HL-60/S4 treated with phorbol 12-myristate 13-acetate at 8.2 ng/mL for 4 days and 3 days (cell line): ENCODE data around the gene ZNF597.

Source experiments
- in situ Hi-C: fragments of 300-500 bp; cut with MboI; formaldehyde crosslinking; loops from 2 replicates; pipeline ENCODE4 v1.15.0; 2022; ENCODE audit warnings: low sequenced_read_pairs

The ZNF597 gene

DNA sequence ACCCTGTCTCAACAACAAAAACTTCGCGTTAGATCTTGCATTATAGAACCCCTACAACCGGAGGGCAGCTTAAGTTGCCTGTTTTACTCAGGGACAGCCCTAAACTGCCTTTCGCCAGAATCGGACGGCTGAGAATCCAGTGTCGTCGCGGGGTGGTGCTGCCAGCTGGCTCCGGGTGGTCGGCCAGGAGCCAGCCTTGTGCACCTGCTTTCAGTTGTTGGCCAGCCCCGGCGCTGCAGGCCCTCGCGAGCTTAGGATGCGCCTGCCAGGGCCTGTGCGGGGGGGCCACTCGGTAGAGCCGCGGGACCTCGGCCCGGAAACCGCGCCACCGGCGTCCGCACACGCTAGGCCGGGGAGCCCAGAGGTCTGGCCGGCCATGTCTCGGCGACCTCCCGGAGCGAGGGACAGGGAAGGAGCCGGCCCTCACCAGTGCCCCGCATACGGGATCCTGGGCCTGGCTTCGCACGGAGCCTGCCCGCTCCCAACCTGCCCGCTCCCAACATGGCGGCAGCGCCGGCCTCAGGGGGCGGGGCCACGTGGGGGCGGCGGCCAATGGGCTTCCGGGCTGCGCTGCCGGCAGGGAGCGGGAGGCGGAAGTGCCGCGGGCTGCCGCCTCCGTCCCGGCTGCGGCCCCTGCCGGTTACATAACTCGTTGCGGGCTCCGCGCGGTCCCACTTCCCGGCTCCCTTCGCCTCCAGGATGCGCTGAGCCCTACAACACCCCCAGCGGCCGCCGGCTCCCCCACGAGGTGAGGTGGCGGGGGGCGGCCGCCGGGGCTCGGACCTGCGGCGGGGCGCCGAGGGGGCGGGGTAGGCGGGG lies 14.3 kb upstream of the ZNF597 start:
- in situ Hi-C loops = no loop called here

DNA sequence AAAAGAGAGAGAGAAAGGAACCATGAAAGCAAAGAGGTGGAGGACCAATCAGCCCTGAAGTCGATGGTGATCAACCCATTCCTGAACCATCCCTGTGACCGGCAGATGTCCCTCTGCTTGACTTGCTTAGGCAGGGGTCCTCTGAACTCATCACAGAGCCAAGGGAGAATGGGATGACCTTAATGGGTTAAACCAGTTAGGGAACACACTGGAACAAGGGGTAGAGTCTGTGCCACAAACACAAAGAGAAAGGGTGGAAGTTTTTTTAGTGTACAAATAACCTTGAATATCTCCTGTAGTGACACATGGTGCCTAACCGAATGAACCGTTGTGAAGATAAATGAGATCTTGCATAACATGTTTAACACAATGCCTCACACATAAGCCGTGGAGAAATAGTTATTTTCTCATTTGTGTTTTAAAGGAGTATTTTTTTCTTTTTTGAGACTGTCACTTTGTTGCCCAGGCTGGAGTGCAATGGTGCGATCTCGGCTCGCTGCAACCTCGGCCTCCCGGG lies 11.4 kb upstream of the ZNF597 start:
- in situ Hi-C loops = no loop called here

DNA sequence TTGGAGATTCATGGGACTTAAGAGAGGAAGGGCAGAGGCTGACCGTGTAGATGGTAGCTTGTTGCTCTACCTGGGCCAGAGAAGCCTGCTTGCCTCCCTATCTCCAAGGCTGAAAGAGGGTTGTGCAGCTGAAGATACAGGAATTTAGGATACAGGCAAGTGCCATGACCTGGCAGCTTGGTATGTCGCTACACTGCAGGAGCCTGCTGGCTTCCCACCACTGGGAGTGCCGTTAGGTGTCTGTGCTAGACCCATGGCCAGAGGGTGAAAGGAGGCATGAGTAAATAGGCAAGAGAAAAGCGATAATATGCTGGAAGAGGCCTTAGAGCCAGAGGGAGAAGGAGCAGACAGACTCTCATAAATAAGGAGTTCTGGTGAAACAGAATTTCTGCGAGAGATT lies 10.8 kb upstream of the ZNF597 start:
- in situ Hi-C loops = no loop called here

DNA sequence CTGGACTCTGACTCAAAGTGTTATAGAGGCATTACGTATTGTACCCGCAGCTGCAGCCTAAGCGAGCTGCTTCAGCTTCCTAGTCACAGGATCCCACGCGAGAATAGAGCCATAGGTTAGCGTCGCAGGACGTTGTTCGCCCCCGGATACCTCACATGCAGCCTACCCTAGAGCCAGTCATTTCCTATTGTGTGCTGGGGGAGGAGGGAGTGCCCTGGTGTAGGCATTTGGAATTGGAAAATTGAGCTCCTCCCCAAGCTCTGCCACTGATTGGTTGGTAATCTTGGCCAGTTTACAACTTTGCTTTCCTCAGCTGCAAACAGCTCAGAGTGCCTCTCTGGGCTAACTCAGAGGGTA lies 706 bp upstream of the ZNF597 start:
- in situ Hi-C loops = no loop called here

DNA sequence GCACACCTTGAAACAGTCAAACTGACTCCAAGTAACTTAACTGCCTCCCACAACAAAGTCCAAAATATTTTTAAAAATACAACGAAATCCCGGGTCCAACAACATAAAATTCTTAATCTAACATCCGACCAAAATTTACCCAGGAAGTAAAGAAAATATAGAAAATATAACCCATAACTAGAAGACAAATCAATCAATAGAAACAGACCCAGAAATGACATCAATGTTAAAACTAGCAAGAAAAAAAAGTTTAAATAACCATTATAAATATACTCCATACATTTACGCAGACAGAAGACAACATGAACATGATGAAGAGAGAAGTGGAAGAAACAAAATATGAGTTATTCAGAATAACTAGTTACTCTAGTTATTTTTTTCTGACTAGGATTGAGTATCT lies 3.7 kb downstream of the ZNF597 start:
- in situ Hi-C loops = no loop called here

DNA sequence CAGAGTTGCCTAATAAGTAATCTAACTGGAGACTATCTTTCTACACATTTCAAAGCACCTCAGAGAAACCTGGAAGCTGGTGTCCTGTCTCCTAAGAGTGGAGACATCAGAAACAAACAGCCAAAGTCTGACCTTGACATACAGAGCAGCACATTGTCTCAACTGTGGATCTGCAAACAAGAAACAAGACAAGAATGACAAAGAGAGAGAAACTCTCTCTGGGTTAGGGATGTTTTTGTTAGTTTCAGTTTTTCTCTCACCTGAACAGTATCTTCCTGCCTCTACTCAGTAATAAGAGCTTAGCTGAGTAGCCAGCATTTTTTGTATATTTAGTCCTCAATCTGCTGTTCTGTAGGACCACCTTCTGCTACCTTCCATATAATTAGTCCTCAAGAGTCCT lies 8.9 kb downstream of the ZNF597 start:
- in situ Hi-C loops = no loop called here

DNA sequence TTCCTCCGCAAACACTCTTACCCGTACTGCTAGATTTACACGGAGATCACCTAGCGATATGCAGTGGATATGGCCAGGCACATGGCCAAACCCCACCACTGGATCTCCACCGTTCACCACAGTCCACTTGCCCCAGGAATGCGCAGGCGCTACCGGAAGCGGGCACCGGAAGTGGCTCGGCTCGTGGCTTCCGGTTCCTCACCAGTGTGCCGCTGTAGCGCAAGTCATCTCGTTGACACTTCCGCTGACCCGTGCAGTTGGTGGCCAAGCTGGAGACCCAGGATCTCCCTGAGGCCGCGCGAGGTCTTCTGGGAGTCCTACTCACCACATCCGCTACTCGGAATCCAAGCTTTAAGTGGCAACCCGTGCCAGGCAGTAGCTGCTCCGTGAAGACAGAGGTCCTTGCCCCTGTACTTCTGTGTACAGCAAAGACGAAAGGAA lies 11.5 kb downstream of the ZNF597 start:
- in situ Hi-C loops = no loop called here

DNA sequence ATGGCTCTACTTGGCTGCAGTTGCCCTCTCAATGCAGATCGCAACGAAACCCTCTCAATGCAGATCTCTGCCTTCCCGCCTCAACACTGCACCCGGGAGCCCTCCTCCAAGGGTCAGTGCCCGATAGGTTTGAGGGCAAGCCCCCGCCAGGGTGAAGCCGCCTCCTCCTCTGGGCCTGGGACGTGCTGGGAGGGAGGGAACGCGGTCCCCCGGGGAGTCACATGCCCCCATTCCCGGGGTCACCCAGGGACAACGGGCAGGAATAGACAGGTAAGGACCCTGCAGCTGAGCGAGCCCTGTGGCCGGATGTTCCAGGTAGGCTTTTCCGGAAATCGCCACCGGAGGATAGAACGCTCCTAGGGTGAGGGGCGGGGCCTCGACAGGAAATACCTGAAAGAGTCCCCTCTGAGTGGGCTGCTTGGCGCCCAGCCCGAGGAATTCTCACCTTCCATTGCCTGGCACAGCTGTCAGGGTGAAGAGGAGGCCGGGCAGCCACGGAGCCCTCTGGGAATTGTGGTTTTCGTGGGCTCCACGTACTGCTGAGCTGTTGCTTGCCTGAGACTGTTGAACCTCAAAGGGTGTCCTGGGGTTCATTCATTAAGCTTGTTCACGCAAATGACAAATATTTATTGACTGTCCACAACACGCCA lies 29.4 kb downstream of the ZNF597 start:
- in situ Hi-C loops = no loop called here

DNA sequence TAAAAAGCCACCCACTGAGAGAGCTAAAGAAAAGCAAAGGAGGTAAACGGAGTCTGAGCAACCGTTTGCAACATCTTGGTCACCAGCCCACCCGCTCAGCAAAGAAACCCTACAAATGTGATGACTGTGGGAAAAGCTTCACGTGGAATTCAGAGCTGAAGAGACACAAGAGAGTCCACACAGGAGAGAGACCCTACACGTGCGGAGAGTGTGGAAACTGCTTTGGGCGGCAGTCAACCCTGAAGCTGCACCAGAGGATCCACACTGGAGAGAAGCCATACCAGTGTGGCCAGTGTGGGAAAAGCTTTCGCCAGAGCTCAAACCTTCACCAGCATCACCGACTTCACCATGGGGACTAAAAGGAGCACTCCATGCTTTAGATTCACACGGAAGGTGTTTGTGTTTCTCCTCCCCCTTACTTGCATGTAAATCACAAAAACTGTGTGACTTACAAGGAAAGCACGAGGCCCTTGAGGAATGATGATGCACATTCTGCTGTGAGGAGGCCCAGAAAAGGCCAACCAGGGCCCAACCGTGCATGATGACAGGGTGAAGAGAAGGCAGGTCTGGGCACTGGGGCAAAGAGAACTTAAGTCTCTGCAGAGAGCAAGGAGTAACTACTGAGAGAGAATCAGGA lies 34.6 kb downstream of the ZNF597 start:
- in situ Hi-C loops = no loop called here

DNA sequence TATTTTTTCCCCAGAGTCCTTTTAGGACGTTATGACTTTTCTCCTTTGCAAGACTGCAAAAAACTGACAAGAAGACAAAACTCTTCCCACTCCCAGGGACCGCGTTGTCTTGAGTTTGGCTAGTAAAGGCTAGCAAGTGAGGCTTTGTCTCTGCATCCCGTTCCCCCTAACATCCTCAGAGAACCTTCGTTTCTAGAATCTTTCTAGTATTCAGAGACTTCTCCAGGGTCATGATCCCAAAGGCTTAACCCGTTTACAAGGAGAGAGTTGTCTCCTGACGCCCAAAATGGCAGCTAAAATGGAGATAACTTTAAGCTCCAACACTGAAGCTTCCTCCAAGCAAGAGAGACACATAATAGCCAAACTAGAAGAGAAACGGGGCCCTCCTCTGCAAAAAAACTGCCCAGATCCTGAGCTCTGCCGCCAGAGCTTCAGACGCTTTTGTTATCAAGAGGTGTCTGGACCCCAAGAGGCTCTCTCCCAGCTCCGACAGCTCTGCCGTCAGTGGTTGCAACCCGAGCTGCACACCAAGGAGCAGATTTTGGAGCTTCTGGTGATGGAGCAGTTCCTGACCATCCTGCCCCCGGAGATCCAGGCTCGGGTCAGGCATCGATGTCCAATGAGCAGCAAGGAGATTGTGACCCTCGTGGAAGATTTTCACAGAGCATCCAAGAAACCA lies 41.4 kb downstream of the ZNF597 start:
- in situ Hi-C loops = no loop called here

DNA sequence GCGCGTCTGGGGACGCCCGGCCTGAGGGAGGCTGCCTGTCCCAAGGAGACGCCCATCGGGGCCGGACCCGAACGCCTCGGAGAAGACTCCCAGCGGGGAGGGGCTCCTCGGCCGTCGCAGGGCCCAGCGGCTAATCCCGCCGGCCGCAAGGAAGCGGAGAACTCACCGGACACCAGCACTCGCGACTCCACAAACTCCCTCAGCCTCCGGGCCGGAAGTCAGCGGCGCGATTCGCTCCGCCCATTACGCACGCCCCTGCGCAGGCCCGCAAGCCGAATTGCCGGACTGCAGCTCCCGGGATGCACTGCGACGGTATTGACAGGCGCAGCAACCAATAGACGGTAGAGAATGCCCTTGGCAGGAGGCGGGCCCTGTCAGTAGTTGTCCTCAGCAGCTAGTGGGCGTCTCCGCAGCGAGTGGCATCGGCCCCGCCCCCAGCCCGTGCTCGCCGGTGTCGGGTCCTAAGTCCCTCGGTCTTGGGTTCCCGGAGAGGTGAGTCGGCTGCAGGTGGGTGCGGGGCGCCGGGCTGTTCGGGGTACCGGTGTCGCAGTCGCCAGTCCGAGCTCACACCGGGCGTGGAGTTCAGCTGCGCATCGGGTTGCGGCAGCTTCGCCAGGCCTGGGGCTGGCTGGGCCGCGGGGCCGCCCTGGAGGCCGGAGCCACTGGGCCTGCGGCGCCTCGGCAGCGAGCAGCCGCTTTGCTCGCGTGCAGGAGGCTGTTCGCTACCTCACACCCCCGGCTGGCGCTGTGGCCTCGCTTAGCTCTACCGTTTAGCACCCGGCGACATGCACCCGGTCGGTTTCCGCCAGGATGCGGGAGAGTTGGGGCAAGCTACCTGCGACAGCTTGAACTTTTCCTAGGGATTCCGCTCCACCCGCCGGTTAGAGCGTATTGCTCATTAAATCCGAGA lies 42.3 kb downstream of the ZNF597 start, which contains the start of the genes ZNF174 and ZSCAN32:
Gene ZNF174, plus strand, starts transcription at position 437 of the 910 bp plus-strand sequence. CDS start 790 bp downstream, outside the sequence.
Gene ZSCAN32, minus strand, starts transcription at position 226 of the 910 bp plus-strand sequence. CDS start 3,447 bp downstream, outside the sequence.
- in situ Hi-C loops = no loop called here

DNA sequence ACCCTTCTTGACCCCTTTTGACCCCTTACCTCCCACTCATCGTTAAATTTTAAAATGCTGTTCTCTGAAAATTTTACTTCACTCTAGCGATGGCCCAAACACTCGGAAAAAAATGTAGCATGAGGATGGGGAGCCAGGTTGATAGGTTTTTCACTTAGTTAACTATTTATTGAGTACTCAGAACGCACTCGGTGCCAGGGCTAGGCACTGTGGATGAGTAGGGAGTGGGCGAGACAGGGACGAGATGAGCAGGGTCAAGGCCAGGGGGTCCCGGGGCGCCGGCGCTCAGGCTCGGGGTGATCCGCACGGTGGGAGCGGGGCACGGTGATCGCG lies 42.9 kb downstream of the ZNF597 start:
- in situ Hi-C loops = no loop called here

DNA sequence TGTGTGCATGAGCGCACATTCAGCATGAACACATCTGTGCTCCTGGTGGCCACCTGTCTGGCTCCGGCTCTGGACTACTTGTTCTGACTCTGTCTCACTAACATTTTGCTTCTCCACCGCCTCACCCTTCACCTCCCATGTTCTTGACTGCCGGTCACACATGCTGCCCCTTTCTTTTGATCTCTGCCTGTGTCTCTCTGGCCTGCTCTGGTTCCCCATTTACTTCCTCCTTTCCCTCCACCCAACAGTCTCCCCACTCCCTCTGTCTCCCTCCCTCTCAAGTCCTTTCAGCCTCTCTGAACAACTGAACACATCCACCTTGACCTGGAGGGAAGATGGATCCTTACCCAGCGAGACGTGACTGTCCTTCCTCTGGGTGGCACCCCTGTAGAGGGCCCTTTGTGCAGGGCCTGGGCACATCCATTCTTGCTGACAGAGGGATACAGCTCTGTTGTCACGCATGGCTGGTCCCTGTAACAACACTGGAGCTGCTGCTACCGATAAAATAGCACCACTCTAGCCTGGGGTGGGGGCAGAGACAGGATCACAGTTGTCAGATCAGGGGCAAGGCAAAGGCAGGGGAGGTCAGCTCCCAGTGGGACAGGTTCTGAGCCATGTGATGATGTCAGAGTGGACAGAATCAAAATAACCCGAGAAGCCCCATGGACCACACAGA lies 53.5 kb downstream of the ZNF597 start:
- in situ Hi-C loops = no loop called here

DNA sequence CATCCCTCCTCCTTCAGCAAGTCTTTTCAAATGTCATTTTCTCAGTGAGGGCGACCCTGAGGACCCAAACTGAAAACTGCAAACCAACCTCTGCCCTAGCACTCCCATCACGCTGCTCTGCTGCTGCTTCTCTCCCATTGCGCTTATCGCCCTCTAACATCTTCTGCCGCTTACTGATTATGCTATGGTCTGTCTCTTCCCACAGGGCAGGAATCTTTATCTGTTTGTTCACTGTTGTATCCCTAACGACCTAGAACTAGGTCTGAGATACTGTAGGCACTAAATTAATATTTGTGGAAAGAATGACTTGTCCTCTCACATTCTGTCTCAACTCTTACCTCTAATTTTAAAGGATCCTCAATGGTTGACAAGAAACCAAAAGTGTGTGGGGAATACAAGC lies 55.0 kb downstream of the ZNF597 start:
- in situ Hi-C loops = no loop called here

DNA sequence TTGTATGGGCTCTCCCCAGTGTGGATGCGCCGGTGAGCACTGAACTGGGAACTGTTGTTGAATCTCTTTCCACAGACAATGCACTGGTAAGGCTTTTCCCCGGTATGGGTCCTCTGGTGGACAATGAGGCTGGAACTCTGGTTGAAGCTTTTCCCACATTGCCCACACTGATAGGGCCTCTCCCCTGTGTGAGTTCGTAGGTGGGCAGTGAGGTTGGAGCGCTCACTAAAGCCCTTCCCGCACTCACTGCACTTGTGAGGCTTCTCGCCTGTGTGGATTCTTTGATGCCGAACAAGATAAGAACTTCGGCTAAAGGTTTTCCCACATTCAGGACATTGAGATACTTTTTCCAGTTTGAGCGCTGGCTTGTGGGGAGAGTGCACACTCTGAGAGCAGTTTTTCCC lies 60.3 kb downstream of the ZNF597 start:
- in situ Hi-C loops = no loop called here
